WTC11 (cell line): ENCODE data around the gene PDE1C. TPM values are rescaled to one million over a fixed set of nuclear protein-coding genes. Genes with fewer than 3 reads are reported as not detected.

Experiments used
- ATAC-seq: fragments of 200-7000 bp; cut with Tn5 transposase; 2 replicates; pipeline ENCODE4 v1.10.0; 2021; ENCODE audit warnings: mild to moderate bottlenecking, moderate library complexity
- CTCF ChIA-PET: fragments of 300-600 bp; sonication (Branson Sonifier 250); formaldehyde crosslinking; loops from one replicate; lab custom pipeline; 2021; ENCODE audit warnings: antibody characterized with exemption; lab: Charles Lee
- POLR2A ChIA-PET: fragments of 350-600 bp; sonication (Branson Sonifier 250); formaldehyde crosslinking; loops from one replicate; lab custom pipeline; 2021; ENCODE audit warnings: antibody characterized with exemption; lab: Charles Lee
- DNase-seq: peaks from one replicate; pipeline ENCODE4 v3.0.0; 2021; ENCODE audit warnings: low spot score
- H3K27ac Mint-ChIP-seq: 2 replicates; pipeline ENCODE4 v1.8.0; 2021; ENCODE audit warnings: mixed read lengths
- H3K27me3 Mint-ChIP-seq: 2 replicates; pipeline ENCODE4 v1.8.0; 2021; ENCODE audit warnings: low read depth, mild to moderate bottlenecking, moderate library complexity, mixed read lengths
- H3K36me3 Mint-ChIP-seq: 2 replicates; pipeline ENCODE4 v1.8.0; 2021; ENCODE audit warnings: mixed read lengths
- H3K4me1 Mint-ChIP-seq: 2 replicates; pipeline ENCODE4 v1.8.0; 2022; ENCODE audit warnings: mixed read lengths
- H3K4me3 Mint-ChIP-seq: 2 replicates; pipeline ENCODE4 v1.8.0; 2021; ENCODE audit warnings: mild to moderate bottlenecking, moderate library complexity, mixed read lengths
- H3K9me3 Mint-ChIP-seq: 2 replicates; pipeline ENCODE4 v1.8.0; 2021; ENCODE audit warnings: mixed read lengths
- ATF1 ChIP-seq: sonication (generic); formaldehyde crosslinking; IDR thresholded peaks from 2 replicates; pipeline ENCODE4 v1.8.1; 2023; ENCODE audit warnings: mild to moderate bottlenecking, moderate library complexity, missing genetic modification reagents
- ESRRA ChIP-seq: sonication (generic); formaldehyde crosslinking; IDR thresholded peaks from 2 replicates; pipeline ENCODE4 v1.8.1; 2022; ENCODE audit warnings: mild to moderate bottlenecking, missing genetic modification reagents, borderline replicate concordance
- KAT7 ChIP-seq: sonication (generic); formaldehyde crosslinking; IDR thresholded peaks from 2 replicates; pipeline ENCODE4 v1.8.1; 2023; ENCODE audit warnings: missing genetic modification reagents, mild to moderate bottlenecking, borderline replicate concordance
- NR3C1 ChIP-seq: sonication (generic); formaldehyde crosslinking; conservative IDR thresholded peaks from 2 replicates; pipeline ENCODE4 v1.8.1; 2023; ENCODE audit warnings: low read depth, mild to moderate bottlenecking, missing genetic modification reagents
- OVOL2 ChIP-seq: fragments of 250-450 bp; sonication (Bioruptor Pico); IDR thresholded peaks from 2 replicates; pipeline ENCODE4 v1.9.0; 2021; ENCODE audit warnings: mild to moderate bottlenecking, borderline replicate concordance
- RELA ChIP-seq: sonication (generic); formaldehyde crosslinking; IDR thresholded peaks from 2 replicates; pipeline ENCODE4 v1.8.1; 2022; ENCODE audit warnings: missing genetic modification reagents, mild to moderate bottlenecking, borderline replicate concordance
- TCF7 ChIP-seq: sonication (generic); formaldehyde crosslinking; IDR thresholded peaks from 2 replicates; pipeline ENCODE4 v1.8.0; 2022; ENCODE audit warnings: mild to moderate bottlenecking, low read depth, missing genetic modification reagents, moderate library complexity
- TEAD1 ChIP-seq: sonication (generic); formaldehyde crosslinking; IDR thresholded peaks from 2 replicates; pipeline ENCODE4 v1.8.0; 2022; ENCODE audit warnings: mild to moderate bottlenecking, missing genetic modification reagents
- TEAD4 ChIP-seq: sonication (generic); formaldehyde crosslinking; IDR thresholded peaks from 2 replicates; pipeline ENCODE4 v1.8.0; 2022; ENCODE audit warnings: mild to moderate bottlenecking, missing genetic modification reagents
- ZNF219 ChIP-seq: sonication (generic); formaldehyde crosslinking; IDR thresholded peaks from 2 replicates; pipeline ENCODE4 v1.8.0; 2023; ENCODE audit warnings: missing genetic modification reagents, mild to moderate bottlenecking, borderline replicate concordance
- ZNF281 ChIP-seq: sonication (generic); formaldehyde crosslinking; IDR thresholded peaks from 2 replicates; pipeline ENCODE4 v1.8.0; 2023; ENCODE audit warnings: mild to moderate bottlenecking, missing genetic modification reagents
- ZNF423 ChIP-seq: fragments of 250-450 bp; sonication (Bioruptor Pico); IDR thresholded peaks from 2 replicates; pipeline ENCODE4 v2.1.2; 2022; ENCODE audit warnings: mild to moderate bottlenecking, moderate library complexity
- total RNA-seq: library from RNA; stranded (reverse); gene quantifications from 3 replicates; pipeline ENCODE4 v1.2.3, GENCODE V29; 2021
- TF ChIP-seq, protein P1 (sequence below): sonication (generic); formaldehyde crosslinking; IDR thresholded peaks from 2 replicates; pipeline ENCODE4 v1.8.1; 2023; ENCODE audit warnings: mild to moderate bottlenecking, missing genetic modification reagents
- TF ChIP-seq, protein P2 (sequence below): sonication (generic); formaldehyde crosslinking; IDR thresholded peaks from 2 replicates; pipeline ENCODE4 v1.8.1; 2022; ENCODE audit warnings: missing genetic modification reagents, borderline replicate concordance
- TF ChIP-seq, protein P3 (sequence below): sonication (generic); formaldehyde crosslinking; IDR thresholded peaks from 2 replicates; pipeline ENCODE4 v1.8.1; 2023; ENCODE audit warnings: mild to moderate bottlenecking, missing genetic modification reagents, moderate library complexity
- TF ChIP-seq, protein P4 (sequence below): fragments of 250-450 bp; sonication (Bioruptor Pico); IDR thresholded peaks from 2 replicates; pipeline ENCODE4 v1.9.0; 2021; ENCODE audit warnings: mild to moderate bottlenecking
- TF ChIP-seq, protein P5 (sequence below): sonication (generic); formaldehyde crosslinking; IDR thresholded peaks from 2 replicates; pipeline ENCODE4 v1.8.1; 2022; ENCODE audit warnings: mild to moderate bottlenecking, missing genetic modification reagents, moderate library complexity, borderline replicate concordance

PDE1C gene
- total RNA-seq, 1 experiment from 2014 or later = 0.55 TPM

- H3K4me3 Mint-ChIP-seq = no peak overlapping the region
- H3K27ac Mint-ChIP-seq = no peak overlapping the region
- POLR2A ChIA-PET = no interaction called here
- no peak for TF ChIP-seq NR3C1 (CRISPR knock-in tag)
- TF ChIP-seq, protein P1, sequence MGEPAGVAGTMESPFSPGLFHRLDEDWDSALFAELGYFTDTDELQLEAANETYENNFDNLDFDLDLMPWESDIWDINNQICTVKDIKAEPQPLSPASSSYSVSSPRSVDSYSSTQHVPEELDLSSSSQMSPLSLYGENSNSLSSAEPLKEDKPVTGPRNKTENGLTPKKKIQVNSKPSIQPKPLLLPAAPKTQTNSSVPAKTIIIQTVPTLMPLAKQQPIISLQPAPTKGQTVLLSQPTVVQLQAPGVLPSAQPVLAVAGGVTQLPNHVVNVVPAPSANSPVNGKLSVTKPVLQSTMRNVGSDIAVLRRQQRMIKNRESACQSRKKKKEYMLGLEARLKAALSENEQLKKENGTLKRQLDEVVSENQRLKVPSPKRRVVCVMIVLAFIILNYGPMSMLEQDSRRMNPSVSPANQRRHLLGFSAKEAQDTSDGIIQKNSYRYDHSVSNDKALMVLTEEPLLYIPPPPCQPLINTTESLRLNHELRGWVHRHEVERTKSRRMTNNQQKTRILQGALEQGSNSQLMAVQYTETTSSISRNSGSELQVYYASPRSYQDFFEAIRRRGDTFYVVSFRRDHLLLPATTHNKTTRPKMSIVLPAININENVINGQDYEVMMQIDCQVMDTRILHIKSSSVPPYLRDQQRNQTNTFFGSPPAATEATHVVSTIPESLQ = no peak
- TF ChIP-seq TEAD4 (CRISPR knock-in tag) = no peak
- no peak for TF ChIP-seq TCF7 (CRISPR knock-in tag)
- no peak for TF ChIP-seq OVOL2
- TF ChIP-seq KAT7 (CRISPR knock-in tag) = no peak
- no peak for TF ChIP-seq ATF1 (CRISPR knock-in tag)
- H3K36me3 Mint-ChIP-seq = no peaks in the 10 kb centered on the region
- ATAC-seq (no peak), DNase-seq (no peak)
- H3K27me3 Mint-ChIP-seq = no peaks in the 10 kb centered on the region
- H3K4me1 Mint-ChIP-seq = peaks cover 7% of the 10 kb centered on the region
- peaks cover 10% of the 10 kb centered on the region for H3K9me3 Mint-ChIP-seq
- CTCF ChIA-PET = no interaction called here
These were observed 186.4 kb downstream of the PDE1C start for GRCh38 chr7:31883761-31884164.

GRCh38 chr7:31882187-31882586, 188.0 kb downstream of the PDE1C start:
- peaks cover 10% of the 10 kb centered on the region for H3K9me3 Mint-ChIP-seq
- H3K27ac Mint-ChIP-seq = no peak overlapping the region
- peak; percentile 12 for DNase-seq
- H3K4me3 Mint-ChIP-seq = no peak overlapping the region
- H3K27me3 Mint-ChIP-seq = no peaks in the 10 kb centered on the region
- H3K36me3 Mint-ChIP-seq = no peaks in the 10 kb centered on the region
- CTCF ChIA-PET = interaction anchor here (0.9 to 1.1 kb wide), 3 partner anchors 12 to 138 kb away, joined by 3 to 4 read pairs (median 4); no protein-coding TSS in a partner anchor
- POLR2A ChIA-PET = no interaction called here
- peak; percentile 86 for ATAC-seq
- H3K4me1 Mint-ChIP-seq = peaks cover 7% of the 10 kb centered on the region
- TF ChIP-seq, protein P2, sequence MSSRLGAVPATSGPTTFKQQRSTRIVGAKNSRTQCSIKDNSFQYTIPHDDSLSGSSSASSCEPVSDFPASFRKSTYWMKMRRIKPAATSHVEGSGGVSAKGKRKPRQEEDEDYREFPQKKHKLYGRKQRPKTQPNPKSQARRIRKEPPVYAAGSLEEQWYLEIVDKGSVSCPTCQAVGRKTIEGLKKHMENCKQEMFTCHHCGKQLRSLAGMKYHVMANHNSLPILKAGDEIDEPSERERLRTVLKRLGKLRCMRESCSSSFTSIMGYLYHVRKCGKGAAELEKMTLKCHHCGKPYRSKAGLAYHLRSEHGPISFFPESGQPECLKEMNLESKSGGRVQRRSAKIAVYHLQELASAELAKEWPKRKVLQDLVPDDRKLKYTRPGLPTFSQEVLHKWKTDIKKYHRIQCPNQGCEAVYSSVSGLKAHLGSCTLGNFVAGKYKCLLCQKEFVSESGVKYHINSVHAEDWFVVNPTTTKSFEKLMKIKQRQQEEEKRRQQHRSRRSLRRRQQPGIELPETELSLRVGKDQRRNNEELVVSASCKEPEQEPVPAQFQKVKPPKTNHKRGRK = no peak
- TF ChIP-seq, protein P3, sequence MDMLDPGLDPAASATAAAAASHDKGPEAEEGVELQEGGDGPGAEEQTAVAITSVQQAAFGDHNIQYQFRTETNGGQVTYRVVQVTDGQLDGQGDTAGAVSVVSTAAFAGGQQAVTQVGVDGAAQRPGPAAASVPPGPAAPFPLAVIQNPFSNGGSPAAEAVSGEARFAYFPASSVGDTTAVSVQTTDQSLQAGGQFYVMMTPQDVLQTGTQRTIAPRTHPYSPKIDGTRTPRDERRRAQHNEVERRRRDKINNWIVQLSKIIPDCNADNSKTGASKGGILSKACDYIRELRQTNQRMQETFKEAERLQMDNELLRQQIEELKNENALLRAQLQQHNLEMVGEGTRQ = no peak
- TF ChIP-seq ZNF281 (CRISPR knock-in tag) (no peak), TEAD1 (CRISPR knock-in tag) (no peak), NR3C1 (CRISPR knock-in tag) (no peak), RELA (CRISPR knock-in tag) (no peak), ZNF219 (no peak), ZNF423 (no peak), ESRRA (CRISPR knock-in tag) (no peak)
- TF ChIP-seq, protein P4, sequence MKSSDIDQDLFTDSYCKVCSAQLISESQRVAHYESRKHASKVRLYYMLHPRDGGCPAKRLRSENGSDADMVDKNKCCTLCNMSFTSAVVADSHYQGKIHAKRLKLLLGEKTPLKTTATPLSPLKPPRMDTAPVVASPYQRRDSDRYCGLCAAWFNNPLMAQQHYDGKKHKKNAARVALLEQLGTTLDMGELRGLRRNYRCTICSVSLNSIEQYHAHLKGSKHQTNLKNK (CRISPR knock-in tag) = no peak
- TF ChIP-seq, protein P5, sequence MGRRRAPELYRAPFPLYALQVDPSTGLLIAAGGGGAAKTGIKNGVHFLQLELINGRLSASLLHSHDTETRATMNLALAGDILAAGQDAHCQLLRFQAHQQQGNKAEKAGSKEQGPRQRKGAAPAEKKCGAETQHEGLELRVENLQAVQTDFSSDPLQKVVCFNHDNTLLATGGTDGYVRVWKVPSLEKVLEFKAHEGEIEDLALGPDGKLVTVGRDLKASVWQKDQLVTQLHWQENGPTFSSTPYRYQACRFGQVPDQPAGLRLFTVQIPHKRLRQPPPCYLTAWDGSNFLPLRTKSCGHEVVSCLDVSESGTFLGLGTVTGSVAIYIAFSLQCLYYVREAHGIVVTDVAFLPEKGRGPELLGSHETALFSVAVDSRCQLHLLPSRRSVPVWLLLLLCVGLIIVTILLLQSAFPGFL (CRISPR knock-in tag) = no peak
